ENCODE results near the gene ZNF526.
A peak's percentile ranks its signal among the peaks of the same experiment; 100 is the strongest.

ZNF526 gene, protein sequence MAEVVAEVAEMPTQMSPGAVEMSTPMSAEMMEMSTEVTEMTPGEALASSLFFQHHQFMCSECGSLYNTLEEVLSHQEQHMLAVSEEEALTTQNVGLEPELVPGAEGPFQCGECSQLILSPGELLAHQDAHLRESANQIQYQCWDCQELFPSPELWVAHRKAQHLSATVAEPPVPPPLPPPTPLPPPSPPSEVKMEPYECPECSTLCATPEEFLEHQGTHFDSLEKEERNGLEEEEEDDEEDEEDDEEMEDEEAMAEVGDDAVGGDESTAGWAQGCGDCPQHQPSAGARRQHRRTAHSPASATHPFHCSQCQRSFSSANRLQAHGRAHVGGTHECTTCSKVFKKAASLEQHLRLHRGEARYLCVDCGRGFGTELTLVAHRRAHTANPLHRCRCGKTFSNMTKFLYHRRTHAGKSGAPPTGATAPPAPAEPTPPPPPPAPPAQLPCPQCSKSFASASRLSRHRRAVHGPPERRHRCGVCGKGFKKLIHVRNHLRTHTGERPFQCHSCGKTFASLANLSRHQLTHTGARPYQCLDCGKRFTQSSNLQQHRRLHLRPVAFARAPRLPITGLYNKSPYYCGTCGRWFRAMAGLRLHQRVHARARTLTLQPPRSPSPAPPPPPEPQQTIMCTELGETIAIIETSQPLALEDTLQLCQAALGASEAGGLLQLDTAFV

DNA sequence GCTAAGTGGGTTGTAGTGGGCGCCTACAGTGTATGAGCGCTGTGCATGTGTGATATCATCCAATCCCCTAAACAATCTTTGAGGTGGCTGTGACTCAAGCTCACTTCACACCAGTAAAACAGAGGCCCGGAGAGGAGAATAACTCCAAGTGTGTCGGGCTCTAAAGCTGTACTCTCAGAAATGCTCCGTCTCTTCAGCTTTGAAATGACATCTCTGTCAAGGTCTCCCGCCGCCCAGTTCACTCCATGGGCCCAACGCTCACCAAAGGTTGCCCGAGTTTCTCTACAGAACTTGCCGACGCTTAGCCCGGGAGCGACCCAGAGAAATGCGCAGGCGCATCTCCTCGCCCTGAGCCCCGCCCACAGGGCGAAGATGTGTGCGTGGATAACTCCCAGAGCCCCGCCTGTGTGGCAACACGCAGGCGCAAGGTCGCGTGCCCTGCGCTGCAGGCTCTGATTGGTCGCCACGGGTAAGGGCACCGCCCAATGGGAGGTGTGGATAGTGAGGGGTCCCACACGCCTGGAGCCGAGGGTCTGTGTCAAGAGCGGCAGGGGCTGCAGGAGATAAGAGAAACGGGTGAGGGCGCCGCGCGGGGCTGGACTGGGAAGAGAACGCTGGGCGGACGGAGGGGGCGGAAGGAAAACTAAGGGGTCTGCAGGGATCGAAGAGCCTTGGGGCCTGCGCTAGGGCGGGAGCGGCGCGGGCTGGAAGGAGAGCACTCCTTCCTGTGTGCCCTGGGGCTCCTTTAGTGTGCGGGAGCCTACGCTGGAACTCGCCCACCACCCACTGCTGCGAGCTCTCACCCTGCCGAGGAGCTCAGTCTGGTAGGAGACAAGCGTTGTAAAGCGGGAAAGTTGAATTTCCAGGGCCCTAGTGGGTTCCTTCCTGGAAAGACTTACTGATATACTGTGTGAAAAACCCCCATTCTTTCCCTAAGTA is at the start of gene ZNF526:
Gene ZNF526, plus strand, starts transcription at position 501 of the 939 bp plus-strand sequence. CDS start 4,092 bp downstream, outside the sequence.
- peak; percentile 100 for DNase-seq

DNA sequence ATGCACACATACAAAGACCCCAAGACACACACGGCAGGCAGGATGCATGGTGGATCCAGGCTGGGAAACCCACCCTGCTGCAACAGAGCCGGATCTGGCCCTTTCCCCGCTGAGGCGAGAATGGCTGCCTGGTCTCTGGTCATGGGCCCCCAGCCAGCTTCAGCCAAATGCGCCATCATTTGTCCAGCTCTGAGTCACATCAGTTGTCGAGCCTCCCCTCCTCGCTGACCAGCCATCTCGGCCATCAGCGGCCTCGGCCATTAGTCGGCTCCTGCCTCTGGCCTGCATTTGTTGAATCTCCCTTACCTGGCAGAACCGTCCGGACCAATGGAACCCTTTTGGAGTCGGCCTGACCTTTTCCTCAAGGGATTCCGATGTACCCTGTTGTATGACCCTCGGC is 49.4 kb upstream of the ZNF526 start:
- no peak for DNase-seq

DNA sequence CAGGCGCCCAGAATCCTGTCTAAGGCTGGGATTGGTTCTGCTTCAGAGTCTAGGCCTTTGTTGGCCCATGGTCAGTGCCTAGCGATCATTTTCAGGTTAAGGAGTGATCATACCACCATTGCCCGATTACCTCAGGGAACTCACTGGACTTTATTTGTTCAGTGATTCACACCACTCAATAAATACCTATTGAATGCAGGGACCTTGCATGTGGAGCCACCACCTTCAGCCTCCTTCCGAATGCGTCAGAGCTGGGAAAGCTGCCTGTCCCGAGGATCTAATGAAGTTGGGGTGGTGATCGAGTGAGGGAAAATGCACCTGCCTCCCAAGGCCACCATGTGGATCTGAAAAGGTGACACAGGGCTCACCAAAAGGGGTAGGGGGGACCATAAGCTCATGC is 47.9 kb upstream of the ZNF526 start:
- no peak for DNase-seq

DNA sequence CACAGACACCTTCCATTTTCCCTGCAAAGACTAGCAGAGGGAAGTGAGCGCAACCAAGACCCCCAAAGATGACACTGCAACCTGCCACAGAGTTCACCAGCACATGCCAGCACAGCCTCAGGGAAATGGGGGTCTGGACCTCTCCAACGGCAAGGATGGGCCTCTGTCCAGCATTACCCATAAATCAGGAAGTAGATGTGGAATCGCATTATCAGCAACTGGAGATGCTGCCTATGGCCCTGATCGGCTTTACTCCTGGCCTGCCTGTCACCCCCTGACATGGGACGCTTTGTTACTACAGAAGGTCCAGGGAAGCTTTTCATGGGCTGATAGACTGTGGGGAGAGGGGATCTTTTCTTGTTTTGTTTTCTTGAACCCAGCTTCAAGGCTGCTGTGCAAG is 46.4 kb upstream of the ZNF526 start:
- no peak for DNase-seq

DNA sequence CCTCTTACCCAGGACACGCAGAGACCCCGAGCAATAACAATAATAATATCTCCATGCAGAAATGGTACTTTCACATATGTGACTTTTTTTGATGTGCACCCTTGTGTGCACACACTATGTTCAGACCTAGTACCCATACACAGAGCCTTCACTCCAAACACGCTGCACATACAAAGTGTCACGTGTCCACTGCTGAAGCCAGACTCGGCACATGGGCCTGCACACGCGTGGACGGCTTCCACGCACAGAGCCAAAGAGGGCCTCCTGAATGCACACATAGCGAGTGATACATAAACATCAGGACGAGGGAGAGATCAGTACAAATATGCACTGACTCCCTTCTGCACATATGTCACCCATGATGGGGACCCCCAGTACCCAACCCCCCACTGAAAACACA is 45.9 kb upstream of the ZNF526 start:
- DNase-seq: no peak

DNA sequence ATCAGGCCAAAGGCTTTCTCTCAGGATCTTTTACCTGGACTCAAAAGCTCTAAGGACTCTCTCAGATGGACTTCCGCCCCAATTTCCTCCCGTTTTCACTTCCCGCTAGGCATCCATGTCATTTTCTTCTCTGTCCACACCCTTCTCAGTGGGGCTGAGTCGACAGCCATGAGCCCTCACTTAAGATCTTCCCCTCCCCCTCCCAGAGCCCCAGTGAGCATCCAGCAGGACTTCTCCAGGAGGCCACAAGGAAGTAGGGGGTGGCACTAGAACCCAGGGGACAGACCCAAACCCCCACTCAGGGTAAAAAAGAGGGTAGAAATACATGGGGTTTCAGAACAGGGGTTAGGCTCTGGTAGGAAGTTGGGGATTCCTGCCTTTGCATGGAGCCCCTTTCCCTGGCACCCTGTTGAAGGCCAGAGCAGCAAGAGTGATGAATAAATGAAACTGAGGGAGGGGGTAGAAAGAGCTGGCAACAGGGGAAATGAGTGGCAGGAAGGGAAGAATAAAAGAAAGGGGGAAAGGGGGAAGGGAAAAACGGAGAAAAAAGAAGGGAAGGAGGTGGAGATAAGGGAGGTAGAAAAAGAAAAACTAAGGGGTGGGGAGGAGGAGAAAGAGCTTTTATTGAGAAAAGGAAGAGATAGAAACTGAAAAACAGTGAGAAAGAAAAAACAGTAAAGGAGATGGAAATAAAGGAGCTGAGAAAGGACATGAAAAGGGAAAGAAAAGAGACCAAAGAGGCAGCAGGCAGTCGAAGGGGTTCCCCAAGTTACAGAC is 45.0 kb upstream of the ZNF526 start:
- no peak for DNase-seq

DNA sequence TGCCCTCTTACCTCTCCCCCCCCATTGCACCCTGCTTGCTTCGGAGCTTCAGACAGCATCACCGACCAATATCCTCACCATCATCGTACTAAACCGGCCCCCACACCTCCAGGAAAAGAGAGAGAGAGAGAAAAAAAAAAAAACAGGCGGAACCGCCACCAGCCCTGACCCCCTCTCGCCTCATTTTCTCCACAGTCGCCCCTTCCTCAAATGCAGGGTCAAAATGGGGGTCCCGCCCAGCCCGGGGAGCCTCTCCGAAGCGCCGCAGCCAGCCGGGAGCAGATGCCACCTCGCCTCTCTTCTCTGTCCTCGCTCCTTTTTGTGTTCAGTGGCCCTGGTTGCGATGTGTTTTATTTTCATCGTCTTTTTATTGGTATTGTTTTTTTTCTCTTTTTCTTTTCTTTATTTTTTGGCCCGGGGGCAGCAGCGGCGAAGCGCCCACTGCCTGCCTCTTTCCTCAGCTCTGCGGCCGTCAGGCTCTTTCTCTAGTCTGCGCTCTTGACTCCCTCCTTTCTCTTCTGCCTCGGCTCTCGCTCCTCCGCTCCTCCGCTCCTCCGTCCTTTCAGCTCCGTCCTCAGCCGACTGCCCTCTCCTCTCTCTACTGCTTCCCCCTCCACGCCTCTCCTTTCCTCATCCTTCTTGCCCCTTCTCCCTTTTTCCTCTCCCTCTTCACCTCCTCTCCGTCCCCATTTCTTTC is 44.0 kb upstream of the ZNF526 start:
- DNase-seq: no peak

DNA sequence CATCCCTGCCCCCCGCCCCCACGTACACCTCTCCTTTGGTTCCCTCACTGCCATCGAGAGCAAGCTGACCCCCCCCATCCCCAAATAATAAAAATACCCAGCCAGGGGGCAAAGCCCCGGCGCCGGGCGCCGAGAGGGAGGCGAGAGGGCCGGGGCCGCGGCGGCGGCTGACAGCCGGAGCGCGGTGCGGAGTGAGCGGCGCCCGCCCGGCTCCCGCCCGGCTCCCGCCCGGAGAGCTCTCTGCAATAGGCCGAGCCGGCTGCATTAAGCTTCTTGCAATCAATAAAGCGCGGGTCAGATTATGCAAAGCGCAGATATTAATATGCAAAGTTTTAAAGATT is 43.5 kb upstream of the ZNF526 start:
- DNase-seq: no peak

DNA sequence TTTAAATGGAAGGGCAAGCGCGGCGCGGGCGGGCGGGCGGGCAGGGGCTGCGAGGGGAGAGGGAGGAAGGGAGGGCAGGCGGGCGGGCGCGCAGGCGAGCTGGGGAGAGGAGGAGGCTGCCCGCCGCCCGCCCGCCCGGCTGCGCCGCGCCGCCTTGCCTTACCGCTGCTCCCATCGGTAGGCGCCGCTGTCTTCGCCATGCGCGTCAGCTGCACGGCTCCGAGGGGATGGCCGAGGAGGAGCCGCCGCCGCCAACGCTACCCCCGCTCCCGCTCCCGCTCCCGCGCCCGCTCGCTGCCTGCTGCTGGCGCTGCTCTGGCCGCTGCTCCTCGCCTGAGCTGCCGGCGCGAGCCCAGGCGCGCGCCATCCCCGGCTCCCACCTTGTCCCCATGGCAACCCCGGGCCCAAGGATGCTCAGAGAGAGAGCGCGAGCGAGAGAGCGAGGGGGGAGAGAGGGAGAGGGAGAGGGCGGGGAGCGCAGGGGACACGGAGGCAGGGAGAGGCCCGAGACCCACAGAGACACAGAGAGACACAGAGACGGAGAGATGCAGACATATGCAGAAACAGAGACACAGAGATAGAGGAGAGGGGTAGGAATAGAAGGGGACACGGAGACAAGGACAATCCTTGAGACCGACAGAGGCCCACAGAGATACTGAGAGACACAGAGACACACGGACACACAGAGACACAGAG is 43.0 kb upstream of the ZNF526 start:
- peak; percentile 89 for DNase-seq

DNA sequence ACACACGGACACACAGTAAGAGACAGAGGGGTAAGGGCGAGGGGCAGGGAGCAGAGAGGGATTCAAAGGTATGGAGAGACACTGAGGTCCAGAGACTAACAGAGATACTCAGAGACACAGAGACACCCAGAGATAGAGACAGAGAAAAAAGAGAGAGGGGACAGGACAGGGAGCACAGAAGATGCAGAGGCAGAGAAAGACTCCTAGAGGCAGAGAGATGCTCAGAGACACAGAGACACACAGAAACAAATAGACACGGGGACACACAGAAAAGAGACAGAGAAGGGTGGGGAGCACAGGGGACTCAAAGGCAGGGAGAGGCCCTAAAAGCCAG is 42.5 kb upstream of the ZNF526 start:
- DNase-seq: no peak

DNA sequence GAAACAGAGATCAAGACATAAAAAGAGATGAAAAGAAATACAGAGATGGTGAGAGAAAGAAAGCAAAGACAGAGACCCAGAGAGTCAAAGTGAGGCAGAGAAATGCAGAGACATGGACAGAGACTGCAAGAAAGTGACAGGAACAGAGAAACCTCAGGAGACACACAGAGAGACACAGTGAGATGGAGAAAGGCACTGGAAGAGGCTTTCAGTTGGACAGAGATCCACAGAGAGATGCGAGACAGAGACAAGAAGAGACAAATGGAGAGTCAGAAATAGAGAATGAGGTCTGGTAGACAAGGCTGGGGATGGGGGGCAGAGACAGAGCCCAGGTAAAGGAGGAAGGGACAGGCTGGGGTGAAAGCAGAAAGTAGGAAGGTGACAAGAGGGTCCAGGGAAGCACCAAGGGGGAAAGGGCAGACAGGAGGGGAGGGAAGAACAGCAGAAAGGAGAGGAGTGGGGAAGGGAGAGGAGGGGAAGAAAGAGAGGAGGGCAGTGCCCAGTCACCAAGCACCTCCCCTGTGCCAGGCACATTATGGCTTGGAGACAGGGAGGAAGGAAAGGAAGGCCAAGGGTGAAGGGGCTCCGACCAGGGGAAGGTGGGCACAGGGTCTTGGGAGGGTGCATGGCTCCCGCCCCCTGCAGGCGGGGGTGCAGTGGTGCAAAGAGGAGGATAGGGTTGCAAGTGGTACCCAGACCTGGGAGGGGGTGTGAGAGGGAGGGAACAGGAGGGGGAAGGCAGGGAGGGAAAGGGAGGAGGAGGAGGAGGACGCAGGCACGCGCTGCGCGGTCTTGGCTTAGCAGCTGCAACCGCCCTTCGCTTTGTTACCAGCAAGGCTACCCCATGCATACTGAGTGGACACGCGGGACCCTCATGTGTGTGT is 41.1 kb upstream of the ZNF526 start:
- DNase-seq: peak; percentile 68

DNA sequence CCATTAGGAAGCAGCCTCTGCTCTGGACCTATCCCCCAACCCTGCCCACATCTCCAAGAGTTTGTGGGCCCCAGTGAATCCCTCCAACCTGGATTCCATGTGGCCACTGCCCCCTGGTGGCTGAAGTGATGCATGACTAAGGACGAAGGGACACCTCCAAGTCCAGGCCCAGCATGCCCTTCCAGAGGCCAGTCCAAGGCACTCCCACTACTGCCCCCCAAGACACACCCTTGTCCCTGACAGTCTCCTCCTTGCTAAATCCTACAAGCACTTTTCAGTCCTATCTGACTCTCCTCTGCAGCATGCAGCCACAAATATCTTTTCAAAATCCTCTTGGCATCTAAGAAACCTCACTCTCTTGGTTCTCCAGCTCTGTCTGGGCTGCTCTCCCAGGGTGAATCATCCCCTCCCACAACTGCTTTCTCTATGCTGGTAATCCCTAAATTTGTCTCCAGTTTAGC is 35.7 kb upstream of the ZNF526 start:
- peak; percentile 88 for DNase-seq

DNA sequence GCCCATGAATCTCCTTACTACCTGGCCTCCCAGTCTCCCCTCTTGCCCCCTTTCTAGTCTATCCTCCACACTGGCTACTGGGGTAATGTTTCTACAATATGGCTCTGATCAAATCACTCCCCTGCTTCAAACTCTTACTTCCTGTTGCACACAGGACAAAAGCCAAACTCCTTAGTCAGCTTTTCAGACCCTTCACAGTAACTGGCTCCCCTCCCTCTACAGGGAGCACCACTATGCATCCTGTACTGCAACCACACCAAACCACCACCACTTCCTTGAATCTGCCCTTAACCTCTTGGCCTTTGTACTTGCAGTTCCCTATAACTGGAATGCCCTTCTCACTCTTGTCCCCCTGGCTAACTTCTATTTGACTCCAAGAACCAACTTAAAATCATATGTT is 34.8 kb upstream of the ZNF526 start:
- no peak for DNase-seq

DNA sequence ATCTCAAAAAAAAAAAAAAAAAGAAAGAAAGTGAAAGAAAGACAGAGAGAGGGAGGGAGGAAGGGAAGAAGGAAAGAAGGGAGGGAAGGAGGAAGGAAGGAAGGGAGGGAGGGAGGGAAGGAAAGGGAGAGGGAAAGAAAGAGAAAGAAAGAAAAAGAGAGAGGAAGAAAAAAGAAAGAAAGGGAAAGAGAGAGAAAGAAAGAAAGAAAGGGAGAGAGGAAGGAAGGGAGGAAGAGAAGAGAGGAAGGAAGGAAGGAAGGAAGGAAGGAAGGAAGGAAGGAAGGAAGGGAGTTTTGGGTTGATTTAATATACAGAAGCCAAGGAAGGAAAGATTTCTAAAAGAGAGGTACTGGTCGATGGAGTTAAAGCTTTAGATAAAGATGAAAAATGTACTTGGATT is 31.4 kb upstream of the ZNF526 start:
- no peak for DNase-seq

DNA sequence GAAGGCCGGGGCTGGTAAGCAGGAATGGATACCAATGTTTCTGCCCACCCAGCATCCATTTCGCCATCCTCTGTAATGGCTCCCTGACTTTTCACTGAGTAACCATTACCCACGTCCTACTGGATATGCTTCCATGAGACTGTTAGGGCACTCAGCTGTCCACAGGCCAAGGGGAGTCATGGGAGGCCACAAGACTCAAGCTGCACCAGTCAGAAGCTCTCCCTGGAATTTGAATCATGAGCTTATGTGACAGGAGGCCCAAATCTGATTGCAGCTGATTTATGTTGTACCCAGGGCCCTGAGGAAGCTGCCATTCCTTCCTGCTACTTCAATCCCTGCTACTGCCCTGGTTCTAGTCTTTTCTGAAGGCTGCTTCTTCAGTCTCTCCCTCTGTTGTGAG is 31.0 kb upstream of the ZNF526 start:
- no peak for DNase-seq

DNA sequence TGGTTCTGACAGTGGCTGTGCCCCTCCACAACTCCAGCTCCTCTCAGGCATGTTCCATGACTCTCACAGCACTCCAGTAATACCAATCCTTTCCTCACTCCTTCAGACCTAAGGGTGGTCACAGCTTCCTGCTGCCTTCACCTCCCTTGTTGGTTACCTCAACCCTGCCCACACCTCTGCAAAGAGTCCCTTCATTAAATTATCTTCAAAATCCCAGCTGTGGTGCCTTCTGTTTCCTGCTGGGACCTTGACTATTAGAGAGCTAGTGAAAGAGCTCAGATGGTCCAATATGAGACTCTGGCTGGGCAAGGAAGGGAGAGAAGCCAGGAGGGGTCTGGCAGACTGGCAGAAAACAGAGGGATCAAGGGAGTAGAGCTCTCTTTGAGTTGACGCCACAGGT is 28.8 kb upstream of the ZNF526 start:
- no peak for DNase-seq

DNA sequence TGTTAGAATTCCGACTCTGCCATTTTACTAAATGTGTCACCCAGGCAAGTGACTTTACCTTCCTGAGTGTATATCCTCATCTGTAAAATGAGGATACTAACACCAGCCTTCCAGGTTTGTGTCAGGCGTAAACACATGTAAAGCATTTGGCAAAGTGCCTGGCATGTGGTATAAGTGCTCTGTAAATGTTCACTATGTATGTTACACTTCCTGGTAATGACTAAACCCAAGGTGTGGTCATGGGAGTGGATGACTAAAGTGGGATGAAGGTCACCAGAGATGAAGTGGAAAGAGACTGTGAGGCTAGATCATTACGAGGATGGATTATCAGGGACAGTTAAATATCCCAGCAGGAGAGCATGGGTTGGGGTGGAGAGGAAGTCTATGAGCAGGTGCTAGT is 28.3 kb upstream of the ZNF526 start:
- no peak for DNase-seq

DNA sequence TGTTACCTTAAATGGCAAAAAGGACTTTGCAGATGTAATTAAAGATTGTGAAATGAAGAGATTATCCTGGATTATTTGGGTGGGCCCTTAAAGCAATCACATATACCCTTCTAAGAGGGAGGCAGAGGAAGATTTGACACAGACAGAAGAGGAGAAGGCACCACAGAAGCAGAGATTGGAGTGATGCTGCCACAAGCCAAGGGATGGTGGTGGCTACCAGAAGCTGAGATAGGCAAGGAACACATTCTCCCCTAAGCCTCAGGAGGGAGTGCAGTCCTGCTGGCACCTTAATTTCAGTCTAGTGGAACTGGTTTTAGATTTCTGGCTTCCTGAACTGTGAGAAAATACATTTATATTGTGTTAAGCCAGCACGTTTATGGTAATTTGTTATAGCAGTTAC is 26.8 kb upstream of the ZNF526 start:
- no peak for DNase-seq

DNA sequence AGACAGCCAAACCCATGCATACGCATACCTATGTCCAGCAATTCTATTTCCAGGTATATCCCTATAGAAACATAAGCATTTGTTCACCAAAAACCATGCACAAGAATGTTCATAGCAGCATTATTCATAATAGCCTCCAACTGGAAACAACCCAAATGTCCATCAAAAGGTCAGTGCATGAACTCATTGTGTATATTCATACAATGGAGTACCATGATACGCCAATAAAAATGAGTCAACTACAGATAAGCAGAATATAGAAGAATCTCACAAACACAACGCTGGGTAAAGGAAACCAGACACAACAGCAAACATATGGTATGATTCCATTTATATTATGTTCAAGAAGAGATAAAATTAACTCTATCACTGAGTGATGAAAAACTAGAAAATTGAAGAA is 26.4 kb upstream of the ZNF526 start:
- DNase-seq: no peak

All from islet precursor cell (in vitro differentiated cells).